Lung (tissue), 5 donors: ENCODE data around the gene PDXP. TPM values are rescaled to one million over a fixed set of nuclear protein-coding genes. Genes with fewer than 3 reads are reported as not detected.

Source experiments
- polyA plus RNA-seq, 2 donors: library from polyadenylated mRNA; stranded (reverse); fragments of 200-250 nt; gene quantifications; one replicate each; pipeline ENCODE4 v1.2.1, GENCODE V29; 2013
- small RNA-seq: library from RNA; depleted of rRNA; stranded (forward); fragments of <200 nt; gene quantifications from one replicate; pipeline ENCODE3, GENCODE V24; 2014; ENCODE audit warnings: low replicate concordance
- total RNA-seq, 2 donors: library from RNA; depleted of rRNA in 1 of 2; stranded (reverse); fragments of >200 nt in 1 of 2; gene quantifications; one replicate each; pipeline ENCODE4 v1.2.1, GENCODE V29; 2014 to 2021
- donor health status: Bipolar disorder and iron deficiency.
- donor health status: healthy.
- donor health status: DM: yes; HTN: yes; CAD: no.

PDXP gene
- total and polyA plus RNA-seq, 4 donors: 4.4 to 7.4 (median 6.5) TPM

Small RNA genes within 50 kb of the gene (small RNA-seq; reads per million reads assigned to genes)
- not detected for gene RN7SL385P

Other genes with a start within 250 kb of the PDXP start
- 1 to 10 TPM; 1.5 to 6.8 TPM for gene ELFN2, start 231.2 kb upstream of the PDXP start, total RNA-seq
- 1 to 10 TPM in 1 of 2 donors, under 1 TPM in 1; 0.62 to 1.6 TPM for gene ELFN2, start 231.2 kb upstream of the PDXP start, polyA plus RNA-seq
- 10 to 100 TPM; 16.9 to 45.2 TPM for gene MFNG, start 172.3 kb upstream of the PDXP start, total RNA-seq
- 10 to 100 TPM; 14.3 to 46.7 TPM for gene MFNG, start 172.3 kb upstream of the PDXP start, polyA plus RNA-seq
- 10 to 100 TPM; 12.0 to 16.3 TPM for gene CARD10, start 139.3 kb upstream of the PDXP start, total RNA-seq
- 1 to 10 TPM; 6.8 to 8.4 TPM for gene CARD10, start 139.3 kb upstream of the PDXP start, polyA plus RNA-seq
- gene CDC42EP1, start 98.2 kb upstream of the PDXP start, total RNA-seq: 10 to 100 TPM; 23.9 to 77.0 TPM
- gene CDC42EP1, start 98.2 kb upstream of the PDXP start, polyA plus RNA-seq: 10 to 100 TPM; 39.8 to 64.1 TPM
- 1 to 10 TPM in 1 of 2 donors, under 1 TPM in 1; 0.89 to 3.1 TPM for gene LGALS2, start 78.6 kb upstream of the PDXP start, total RNA-seq
- 1 to 10 TPM; 2.4 to 4.3 TPM for gene LGALS2, start 78.6 kb upstream of the PDXP start, polyA plus RNA-seq
- gene GGA1, start 49.9 kb upstream of the PDXP start, total RNA-seq: 10 to 100 TPM; 62.1 to 72.4 TPM
- 10 to 100 TPM; 51.5 to 53.0 TPM for gene GGA1, start 49.9 kb upstream of the PDXP start, polyA plus RNA-seq
- 10 to 100 TPM; 14.8 to 20.2 TPM for gene SH3BP1, start 19.1 kb upstream of the PDXP start, total RNA-seq
- 10 to 100 TPM; 15.9 to 20.0 TPM for gene SH3BP1, start 19.1 kb upstream of the PDXP start, polyA plus RNA-seq
- gene LGALS1, start 16.9 kb downstream of the PDXP start, total RNA-seq: 100 to 1,000 TPM; 347 to 797 TPM
- 1,000 to 10,000 TPM; 1,097 to 1,622 TPM for gene LGALS1, start 16.9 kb downstream of the PDXP start, polyA plus RNA-seq
- gene NOL12, start 27.6 kb downstream of the PDXP start, total RNA-seq: 10 to 100 TPM; 14.5 to 27.4 TPM
- 10 to 100 TPM; 31.5 to 37.0 TPM for gene NOL12, start 27.6 kb downstream of the PDXP start, polyA plus RNA-seq
- 100 to 1,000 TPM in 1 of 2 donors, 10 to 100 TPM in 1; 99.3 to 105 TPM for gene TRIOBP, start 38.3 kb downstream of the PDXP start, total RNA-seq
- gene TRIOBP, start 38.3 kb downstream of the PDXP start, polyA plus RNA-seq: 10 to 100 TPM; 37.1 to 70.7 TPM
- gene GCAT, start 149.2 kb downstream of the PDXP start, total RNA-seq: 10 to 100 TPM; 11.7 to 17.2 TPM
- gene GCAT, start 149.2 kb downstream of the PDXP start, polyA plus RNA-seq: 10 to 100 TPM in 1 of 2 donors, 1 to 10 TPM in 1; 9.3 to 31.1 TPM
- gene GALR3, start 164.7 kb downstream of the PDXP start, total RNA-seq: not detected
- gene GALR3, start 164.7 kb downstream of the PDXP start, polyA plus RNA-seq: not detected
- gene ANKRD54, start 185.6 kb downstream of the PDXP start, total RNA-seq: 10 to 100 TPM; 19.8 to 31.8 TPM
- 10 to 100 TPM; 19.3 to 20.2 TPM for gene ANKRD54, start 185.6 kb downstream of the PDXP start, polyA plus RNA-seq
- 100 to 1,000 TPM; 281 to 420 TPM for gene EIF3L, start 190.7 kb downstream of the PDXP start, total RNA-seq
- gene EIF3L, start 190.7 kb downstream of the PDXP start, polyA plus RNA-seq: 100 to 1,000 TPM; 175 to 224 TPM
- gene MICALL1, start 247.6 kb downstream of the PDXP start, total RNA-seq: 10 to 100 TPM; 15.4 to 29.1 TPM
- 10 to 100 TPM; 12.9 to 19.6 TPM for gene MICALL1, start 247.6 kb downstream of the PDXP start, polyA plus RNA-seq